Neuron (in vitro differentiated cells): Measurements from ENCODE around the gene EXD3.
"Not testable (repeated sequence)": the region's sequence is repeated elsewhere in the genome, so short reads cannot be mapped to it uniquely, and the experiment has no call there.

Source experiments
- H2AFZ ChIP-seq: one replicate; pipeline ENCODE4 v1.6.1; 2013; ENCODE audit warnings: low read depth, mild to moderate bottlenecking, inconsistent platforms, low read length, moderate library complexity
- H3K27me3 ChIP-seq: one replicate; pipeline ENCODE4 v1.6.1; 2013; ENCODE audit warnings: low read length; ENCODE audit not compliant: insufficient read depth
- H3K36me3 ChIP-seq: one replicate; pipeline ENCODE4 v1.6.1; 2013; ENCODE audit warnings: low read length; ENCODE audit not compliant: insufficient read depth
- H3K4me1 ChIP-seq: one replicate; pipeline ENCODE4 v1.6.1; 2013; ENCODE audit warnings: low read length; ENCODE audit not compliant: insufficient read depth
- H3K4me3 ChIP-seq: 2 replicates; pipeline ENCODE4 v1.5.1; 2013; ENCODE audit warnings: mild to moderate bottlenecking, low read length, moderate library complexity
- H3K9me3 ChIP-seq: one replicate; pipeline ENCODE4 v1.6.1; 2013; ENCODE audit warnings: low read length

Gene EXD3

GRCh38 chr9:137342482-137342881 is 80.5 kb downstream of the EXD3 start:
- no peaks in the 10 kb centered on the region for H3K27me3 ChIP-seq
- H3K9me3 ChIP-seq: peaks cover 17% of the 10 kb centered on the region
- H3K4me1 ChIP-seq: no peaks in the 10 kb centered on the region
- no peak overlapping the region for H2AFZ ChIP-seq
- peaks cover 2% of the 10 kb centered on the region for H3K36me3 ChIP-seq
- H3K4me3 ChIP-seq: no peak overlapping the region

- Histone ChIP-seq H3K4me3 (no peak overlapping the region), H3K27me3 (no peaks in the 10 kb centered on the region), H3K9me3 (peaks cover 9% of the 10 kb centered on the region), H3K36me3 (no peaks in the 10 kb centered on the region), H3K4me1 (no peaks in the 10 kb centered on the region), H2AFZ (no peak overlapping the region)
Observed at GRCh38 chr9:137341227-137341626, 81.7 kb downstream of the EXD3 start.

- not testable (repeated sequence) for H3K36me3 ChIP-seq, H3K4me1 ChIP-seq, H3K4me3 ChIP-seq, H2AFZ ChIP-seq, H3K27me3 ChIP-seq
- peaks cover 10% of the 10 kb centered on the region for H3K9me3 ChIP-seq
Observed at GRCh38 chr9:137339908-137340462, 83.0 kb downstream of the EXD3 start.

- H3K36me3 ChIP-seq: no peaks in the 10 kb centered on the region
- no peaks in the 10 kb centered on the region for H3K27me3 ChIP-seq
- H3K9me3 ChIP-seq: peaks cover 8% of the 10 kb centered on the region
- no peak overlapping the region for H3K4me3 ChIP-seq
- no peaks in the 10 kb centered on the region for H3K4me1 ChIP-seq
- no peak overlapping the region for H2AFZ ChIP-seq
Observed at GRCh38 chr9:137339045-137339907, 83.7 kb downstream of the EXD3 start.

- Histone ChIP-seq H3K4me1 (no peaks in the 10 kb centered on the region), H3K4me3 (no peak overlapping the region), H3K27me3 (no peaks in the 10 kb centered on the region), H3K36me3 (no peaks in the 10 kb centered on the region), H3K9me3 (peaks cover 5% of the 10 kb centered on the region), H2AFZ (no peak overlapping the region)
Observed at GRCh38 chr9:137336735-137337134, 86.2 kb downstream of the EXD3 start.

DNA sequence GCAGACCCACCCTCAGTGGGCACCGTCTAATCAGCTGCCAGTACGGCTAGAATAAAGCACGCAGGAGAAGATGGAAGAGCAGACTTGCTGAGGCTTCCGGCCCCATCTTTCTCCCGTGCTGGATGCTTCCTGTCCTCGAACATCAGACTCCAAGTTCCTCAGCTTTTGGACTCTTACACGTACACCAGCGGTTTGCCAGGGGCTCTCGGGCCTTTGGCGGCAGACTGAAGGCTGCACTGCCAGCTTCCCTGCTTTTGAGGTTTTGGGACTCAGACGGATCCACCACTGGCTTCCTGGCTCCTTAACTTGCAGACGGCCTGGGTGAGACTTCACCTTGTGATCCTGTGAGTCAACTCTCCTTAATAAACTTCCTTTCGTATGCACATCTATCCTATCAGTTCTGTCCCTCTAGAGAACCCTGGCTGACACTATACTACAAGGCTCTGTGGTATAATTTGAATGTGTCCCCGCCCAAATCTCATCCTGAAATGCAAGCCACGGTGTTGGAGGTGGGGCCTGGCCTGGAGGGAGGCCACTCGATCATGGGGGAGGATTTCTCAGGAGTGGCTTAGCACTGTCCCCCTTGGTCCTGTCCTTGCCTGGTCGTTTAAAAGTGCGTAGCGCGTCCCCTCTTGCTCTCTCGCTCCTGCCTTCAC is 89.8 kb downstream of the EXD3 start:
- H3K27me3 ChIP-seq: no peaks in the 10 kb centered on the region
- no peak overlapping the region for H3K4me3 ChIP-seq
- H3K4me1 ChIP-seq: no peaks in the 10 kb centered on the region
- H2AFZ ChIP-seq: no peak overlapping the region
- peaks cover 4% of the 10 kb centered on the region for H3K9me3 ChIP-seq
- no peaks in the 10 kb centered on the region for H3K36me3 ChIP-seq

- Histone ChIP-seq H3K27me3 (no peaks in the 10 kb centered on the region), H2AFZ (no peak overlapping the region), H3K4me3 (no peak overlapping the region)
Observed at GRCh38 chr9:137331929-137332328, 91.0 kb downstream of the EXD3 start.

DNA sequence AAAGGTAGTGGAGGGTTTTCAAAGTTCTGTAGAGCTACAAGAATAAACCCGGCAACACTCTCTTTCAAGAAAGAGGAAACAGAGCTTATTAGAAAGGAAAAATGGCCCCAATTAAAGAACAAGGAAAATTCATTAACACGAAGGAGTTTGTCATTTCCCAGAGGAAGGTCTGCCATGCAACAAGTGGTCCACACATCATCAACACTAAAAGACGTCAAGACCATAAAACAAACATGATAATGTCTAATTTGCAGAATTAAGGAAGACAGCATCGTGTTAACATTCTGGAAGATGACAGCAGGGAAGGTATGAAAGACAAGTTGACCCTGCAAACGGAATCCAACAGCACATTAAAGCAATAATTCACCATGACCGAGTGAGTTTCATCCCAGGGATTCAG is 92.3 kb downstream of the EXD3 start:
- Histone ChIP-seq H3K4me1 (no peaks in the 10 kb centered on the region), H3K36me3 (no peaks in the 10 kb centered on the region), H3K9me3 (peaks cover 1% of the 10 kb centered on the region), H2AFZ (no peak overlapping the region), H3K4me3 (no peak overlapping the region), H3K27me3 (no peaks in the 10 kb centered on the region)

More at GRCh38 chr9:137331929-137332328, 91.0 kb downstream of the EXD3 start:
- Histone ChIP-seq H3K36me3 (no peaks in the 10 kb centered on the region), H3K4me1 (no peaks in the 10 kb centered on the region), H3K9me3 (peaks cover 4% of the 10 kb centered on the region)

GRCh38 chr9:137329590-137329989 is 93.4 kb downstream of the EXD3 start:
- H3K9me3 ChIP-seq, H2AFZ ChIP-seq, H3K4me3 ChIP-seq, H3K27me3 ChIP-seq, H3K36me3 ChIP-seq, H3K4me1 ChIP-seq: not testable (repeated sequence)

GRCh38 chr9:137327641-137328550 is 95.1 kb downstream of the EXD3 start:
- not testable (repeated sequence) for H3K9me3 ChIP-seq, H2AFZ ChIP-seq, H3K36me3 ChIP-seq, H3K4me3 ChIP-seq, H3K4me1 ChIP-seq, H3K27me3 ChIP-seq

- Histone ChIP-seq H3K36me3 (no peaks in the 10 kb centered on the region), H3K27me3 (no peaks in the 10 kb centered on the region), H3K9me3 (peaks cover 1% of the 10 kb centered on the region), H3K4me1 (no peaks in the 10 kb centered on the region), H3K4me3 (no peak overlapping the region), H2AFZ (no peak overlapping the region)
Observed at GRCh38 chr9:137326445-137327065, 96.4 kb downstream of the EXD3 start.

DNA sequence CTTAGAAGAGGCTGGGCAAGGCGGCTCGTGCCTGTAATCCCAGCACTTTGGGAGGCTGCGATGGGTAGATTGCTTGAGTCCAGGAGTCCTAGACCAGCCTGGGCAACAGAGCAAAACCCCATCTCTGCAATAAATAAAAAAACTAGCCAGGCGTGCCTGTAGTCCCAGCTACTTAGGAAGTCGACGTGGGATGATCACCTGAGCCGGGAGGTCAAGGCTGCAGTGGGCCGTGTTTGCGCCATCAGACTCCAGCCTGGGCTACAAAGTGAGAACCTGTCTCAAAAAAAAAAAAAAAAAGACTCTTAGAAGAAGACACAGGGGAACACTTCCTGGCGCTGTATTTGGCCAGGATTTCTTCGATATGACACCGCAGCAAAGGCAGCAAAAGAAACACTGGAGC is 97.2 kb downstream of the EXD3 start:
- H3K27me3 ChIP-seq: no peaks in the 10 kb centered on the region
- H3K9me3 ChIP-seq: peaks cover 1% of the 10 kb centered on the region
- no peaks in the 10 kb centered on the region for H3K36me3 ChIP-seq
- H3K4me1 ChIP-seq: peaks cover 5% of the 10 kb centered on the region
- H2AFZ ChIP-seq: no peak overlapping the region
- H3K4me3 ChIP-seq: no peak overlapping the region
